GM18517 (cell line): ENCODE data around the gene COL27A1.

ENCODE experiments used
- ATAC-seq: cut with Tn5 transposase; IDR thresholded peaks from one replicate; pipeline ENCODE4 v1.9.1; 2021; ENCODE audit warnings: mild to moderate bottlenecking, moderate library complexity; ENCODE audit not compliant: unreplicated experiment

Gene COL27A1

DNA sequence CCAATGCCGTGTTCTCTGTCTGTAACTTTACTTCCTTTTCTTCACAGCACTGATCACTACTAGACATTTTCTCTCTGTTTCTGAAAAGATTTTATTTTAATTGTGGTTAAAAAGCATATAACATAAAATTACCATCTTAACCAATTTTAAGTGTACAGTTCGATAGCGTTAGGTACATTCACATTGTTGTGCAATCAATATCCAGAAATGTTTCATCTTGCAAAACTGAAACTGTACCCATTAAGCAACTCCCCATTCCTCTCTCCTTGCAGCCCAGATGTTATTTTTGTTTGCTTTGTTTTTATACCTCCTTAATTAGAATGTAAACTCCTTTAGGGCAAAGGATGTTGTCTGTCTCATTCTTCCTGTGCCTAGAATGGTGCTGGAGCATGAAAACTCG lies 47.5 kb downstream of the COL27A1 start:
- no peak for ATAC-seq

DNA sequence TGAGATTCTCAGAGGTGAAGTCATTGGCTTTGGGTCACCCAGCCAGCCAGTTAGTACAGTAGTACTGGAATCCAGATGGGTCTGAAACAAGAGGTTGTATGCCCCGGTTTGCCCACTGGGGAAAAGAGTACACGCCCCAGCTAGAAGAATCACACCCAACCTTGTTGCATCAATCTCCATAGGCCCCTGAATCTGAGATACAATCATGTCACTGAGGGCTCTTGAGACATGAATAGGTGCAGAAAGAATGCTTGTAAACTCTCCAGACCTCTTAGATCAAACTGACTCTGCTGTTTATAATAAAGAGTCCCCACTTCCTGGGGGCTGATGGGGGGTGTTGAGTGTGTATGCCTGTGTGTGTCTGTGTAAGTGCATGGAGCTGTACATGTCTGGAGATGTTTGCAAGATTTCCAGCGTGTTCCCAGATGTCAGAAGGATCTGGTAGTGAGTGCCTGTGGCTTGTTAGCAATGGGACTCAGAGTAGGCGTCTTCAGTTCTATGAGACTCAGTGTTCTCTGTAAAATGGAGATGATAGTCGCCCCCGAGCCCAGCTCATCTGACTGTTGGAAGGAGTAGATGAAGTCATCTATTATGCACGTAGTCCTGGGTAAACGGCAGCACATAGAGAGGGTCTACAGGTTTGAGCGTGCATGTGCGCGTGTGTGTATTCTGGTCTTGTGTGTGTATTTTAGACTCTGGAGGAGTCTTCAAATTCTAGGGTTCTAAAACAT lies 48.2 kb downstream of the COL27A1 start:
- ATAC-seq, result no peak

DNA sequence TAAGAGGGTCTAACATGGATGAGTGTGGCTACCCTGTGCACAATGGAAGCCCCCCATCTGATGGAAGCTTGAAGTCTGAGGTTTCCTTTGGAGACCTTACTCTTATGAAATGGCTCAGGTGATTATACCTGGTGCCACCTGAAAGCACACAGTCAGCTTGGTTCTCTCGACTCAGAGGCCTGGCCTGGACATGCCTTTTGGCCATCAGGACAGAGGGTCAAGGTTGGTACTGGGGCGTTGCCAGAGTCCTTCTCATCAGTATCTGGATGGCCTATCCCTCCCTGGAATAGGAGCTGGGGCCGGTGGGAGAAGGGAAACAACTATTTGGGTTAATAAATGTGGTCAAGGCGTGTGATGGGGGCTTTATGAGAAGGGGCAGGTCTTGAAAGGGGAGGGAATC lies 48.9 kb downstream of the COL27A1 start:
- ATAC-seq, result no peak

DNA sequence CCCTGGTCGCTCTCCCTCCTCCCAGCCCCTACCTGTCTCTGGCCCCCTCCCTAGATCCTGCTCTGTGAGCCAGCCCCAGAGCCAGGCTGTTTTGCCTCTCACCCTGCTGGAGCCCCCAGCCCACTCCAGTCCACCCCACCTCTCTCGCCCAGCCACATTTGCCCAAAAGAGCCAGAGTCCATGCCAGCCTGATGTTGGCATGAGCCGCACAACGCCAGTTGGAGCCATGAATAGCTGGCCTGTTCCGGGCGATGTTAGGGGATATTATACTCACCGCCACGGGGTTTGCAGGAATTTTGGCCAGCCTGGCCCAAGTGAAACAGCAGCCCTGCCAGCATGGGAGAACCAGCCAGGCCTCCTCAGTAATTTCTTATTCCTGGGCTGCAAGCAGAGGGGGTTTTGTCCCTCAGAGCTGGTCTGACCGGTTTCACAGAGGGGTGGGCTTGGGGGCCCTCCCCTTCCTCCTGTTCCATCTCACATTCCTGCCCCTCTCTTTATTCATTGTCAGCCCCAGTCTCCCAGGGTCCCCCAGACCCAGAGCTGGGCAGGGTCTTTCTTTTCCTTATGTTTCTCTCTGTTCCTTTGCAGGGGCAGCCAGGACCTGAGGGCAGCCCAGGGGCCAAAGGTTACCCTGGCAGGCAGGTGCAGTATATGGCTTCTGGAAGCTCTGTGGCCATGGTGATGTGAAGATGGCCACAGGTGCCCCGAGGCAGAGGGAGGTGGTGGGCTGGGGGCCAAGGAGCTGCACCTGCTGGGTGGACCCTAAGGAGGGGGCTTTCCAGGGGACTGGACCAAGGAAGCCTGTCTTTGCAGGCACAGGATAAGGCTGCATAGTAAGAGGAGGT lies 50.1 kb downstream of the COL27A1 start:
- ATAC-seq, result no peak

DNA sequence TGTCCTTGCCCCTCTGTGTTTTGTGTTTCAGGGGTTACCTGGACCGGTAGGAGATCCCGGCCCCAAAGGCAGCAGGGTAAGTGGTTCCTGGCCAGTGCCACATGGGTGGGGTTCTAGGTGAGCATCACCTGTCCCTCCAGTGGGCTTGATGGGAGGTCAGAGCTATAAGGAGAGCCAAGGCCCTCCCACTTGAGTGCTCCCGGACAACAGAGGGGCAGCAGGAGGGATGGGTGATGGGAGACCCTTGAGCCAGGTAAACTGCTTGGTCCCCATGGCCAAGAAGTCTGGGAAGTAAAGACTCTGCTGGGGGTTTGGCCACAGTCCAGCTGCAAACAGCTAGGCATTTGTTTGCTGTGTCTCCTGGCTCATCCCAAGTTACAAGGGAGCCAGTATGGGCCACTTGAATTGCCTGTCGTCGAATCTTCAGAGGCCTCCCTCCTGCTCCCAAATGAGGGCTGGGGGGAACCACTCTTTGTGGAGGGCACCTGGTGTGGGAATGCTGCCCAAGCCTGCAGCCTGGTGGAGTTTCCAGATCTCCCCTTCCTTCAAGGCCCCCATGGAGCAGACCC lies 51.0 kb downstream of the COL27A1 start:
- ATAC-seq, result no peak

DNA sequence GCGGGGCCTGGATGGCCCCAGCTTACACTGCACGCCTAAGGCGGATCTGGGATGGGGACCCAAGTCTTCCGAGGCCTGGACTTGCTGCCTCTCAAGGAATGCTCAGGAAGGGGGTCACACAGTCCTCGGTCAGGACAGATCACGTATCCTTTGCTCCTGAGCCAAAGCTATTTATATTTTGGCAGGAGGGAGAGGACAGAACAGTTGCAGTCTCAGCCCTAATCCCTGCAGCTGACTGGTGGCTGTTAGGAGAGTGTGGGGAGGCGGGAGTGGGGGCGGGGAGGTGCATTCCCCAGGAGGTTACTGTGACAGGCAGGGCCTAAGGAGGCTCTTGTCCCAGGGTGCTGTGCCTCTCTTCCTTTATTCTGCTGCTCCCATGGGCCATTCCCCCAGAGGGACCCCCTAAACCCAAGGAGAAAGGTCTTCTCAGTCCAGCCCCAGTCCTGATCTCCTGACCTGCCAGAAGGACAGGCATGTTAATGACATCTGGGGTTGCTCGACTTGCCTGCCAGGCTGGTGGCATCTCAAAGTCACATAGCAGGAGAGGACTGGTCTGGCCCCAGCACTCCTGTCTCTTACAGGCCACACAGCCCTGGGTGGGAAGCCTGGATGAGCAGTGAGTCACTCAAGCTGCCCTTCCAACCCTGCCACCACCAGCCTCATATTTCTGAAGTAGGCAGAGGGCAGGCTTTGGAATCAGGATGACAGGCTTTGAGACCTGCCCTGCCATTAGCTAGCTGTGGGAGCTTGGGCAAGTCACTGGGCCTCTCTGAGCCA lies 51.9 kb downstream of the COL27A1 start:
- ATAC-seq, result no peak

DNA sequence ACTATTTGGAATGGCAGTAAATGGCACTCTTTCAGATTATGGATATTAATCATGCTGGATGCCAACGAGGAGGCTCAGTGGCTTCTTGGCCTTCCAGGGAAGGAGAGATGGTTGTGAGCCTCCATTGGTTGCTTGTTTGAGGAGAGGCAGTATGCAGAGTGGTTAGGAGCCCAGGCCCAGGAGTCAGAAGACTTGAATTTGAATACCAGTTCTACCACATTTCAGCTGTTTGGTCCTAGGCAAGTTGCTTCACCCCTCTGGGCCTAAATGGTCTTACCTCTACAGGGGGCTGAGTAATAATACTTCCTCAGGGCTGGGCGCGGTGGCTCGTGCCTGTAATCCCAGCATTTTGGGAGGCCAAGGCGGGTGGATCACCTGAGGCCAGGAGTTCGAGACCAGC lies 52.5 kb downstream of the COL27A1 start:
- ATAC-seq, result no peak

DNA sequence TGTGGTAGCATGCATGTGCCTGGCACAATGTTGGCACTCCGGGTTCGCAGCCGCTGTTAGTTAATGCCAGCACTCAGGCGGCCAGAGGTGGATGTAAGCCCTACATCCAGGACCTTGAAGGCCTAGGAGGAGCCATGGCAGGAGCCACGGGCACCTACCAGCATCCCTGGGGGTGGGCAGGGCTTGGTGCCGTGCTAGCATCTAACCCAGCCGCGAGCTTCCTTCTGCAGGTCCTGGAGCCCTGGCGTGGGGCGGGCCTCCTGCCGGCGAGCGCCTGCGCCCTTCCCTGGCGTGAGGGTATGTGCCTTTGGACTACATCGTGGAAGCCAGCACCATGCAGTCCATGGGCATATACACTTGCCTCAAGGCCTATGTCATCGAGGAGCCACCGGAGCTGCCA lies 53.8 kb downstream of the COL27A1 start:
- ATAC-seq, result no peak

DNA sequence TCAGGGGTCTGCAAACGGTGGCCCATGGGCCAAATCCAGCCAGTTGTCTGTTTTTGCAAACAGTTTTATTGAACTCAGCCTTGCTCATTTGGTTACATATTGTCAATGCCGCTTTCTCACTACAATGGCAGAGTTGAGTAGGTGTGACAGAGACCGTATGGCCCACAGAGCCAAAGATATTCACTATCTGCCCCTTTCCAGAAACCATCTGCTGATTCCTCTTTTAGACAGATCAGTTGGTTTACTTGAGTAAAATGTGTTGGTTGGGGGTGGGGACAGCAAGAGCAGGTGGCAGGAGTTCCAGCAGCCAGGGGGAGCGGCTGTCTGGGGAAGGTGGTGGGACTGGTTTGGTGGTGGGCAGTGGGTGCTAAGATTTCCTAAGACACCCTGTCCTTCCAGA lies 54.8 kb downstream of the COL27A1 start:
- ATAC-seq, result no peak

DNA sequence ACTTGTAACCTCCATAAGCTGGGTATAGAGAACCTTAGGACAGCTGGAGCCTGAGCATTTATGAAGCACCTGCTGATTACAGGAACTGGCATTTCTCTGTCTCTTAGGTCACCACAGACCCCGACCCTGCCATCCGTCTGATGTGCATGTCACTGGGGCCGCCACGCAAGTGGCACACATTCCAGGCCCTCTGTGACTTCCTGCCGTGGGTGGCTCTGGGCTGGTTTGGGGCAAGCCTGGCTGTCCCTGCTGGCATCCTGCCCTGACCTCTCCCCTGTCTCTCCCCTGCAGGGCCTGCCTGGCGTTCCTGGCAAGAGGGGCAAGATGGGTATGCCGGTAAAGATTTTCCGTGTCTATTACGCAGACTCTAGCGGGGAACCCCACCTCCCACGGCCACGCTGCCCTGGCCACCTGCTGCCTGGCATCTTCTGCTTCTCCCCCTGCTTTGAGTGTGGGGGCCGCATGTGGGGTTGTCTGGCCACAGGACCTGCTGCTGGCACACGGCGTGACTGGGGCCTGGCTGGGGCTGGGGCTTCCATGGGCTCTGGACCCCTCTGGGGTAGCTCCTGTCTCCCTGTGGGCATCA lies 55.4 kb downstream of the COL27A1 start:
- ATAC-seq, result no peak

DNA sequence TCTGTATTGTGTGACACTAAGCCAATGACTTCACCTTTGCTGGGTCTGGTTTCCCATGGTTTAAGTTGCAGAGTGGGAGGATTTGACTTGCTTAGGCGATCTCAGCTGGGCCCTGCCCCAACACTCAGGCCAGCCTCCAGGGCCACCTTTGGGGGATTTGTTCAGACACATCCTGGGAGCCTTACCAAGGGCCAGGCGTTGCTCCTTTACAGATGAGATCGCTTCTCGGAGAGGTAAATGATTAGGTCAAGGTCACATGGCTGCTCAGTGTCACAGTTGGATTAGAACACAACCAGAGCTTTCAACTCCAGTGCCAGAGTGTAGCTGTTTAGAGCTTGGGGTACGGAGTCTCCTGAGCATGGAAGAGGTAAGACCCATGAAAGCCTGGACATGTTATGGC lies 57.5 kb downstream of the COL27A1 start:
- ATAC-seq, result no peak

DNA sequence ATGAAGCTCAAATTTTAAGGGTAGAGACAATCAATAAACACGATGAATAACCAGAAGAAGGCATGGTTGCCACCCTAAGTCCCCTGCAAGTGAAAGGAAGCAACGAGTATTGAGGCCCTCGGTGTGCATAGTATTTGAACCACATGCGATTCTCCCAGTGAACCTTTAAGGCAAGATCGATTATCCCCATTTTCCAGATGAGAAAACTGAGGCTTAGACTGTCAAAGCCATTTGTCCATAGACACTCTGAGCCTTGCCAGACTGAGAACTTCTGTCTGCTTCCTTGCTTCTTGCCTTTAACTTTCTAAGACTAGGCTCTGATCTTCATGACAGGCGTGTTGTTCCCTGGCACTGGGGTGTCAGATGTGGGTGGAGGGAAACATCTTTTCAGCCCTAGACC lies 58.2 kb downstream of the COL27A1 start:
- ATAC-seq, result no peak

DNA sequence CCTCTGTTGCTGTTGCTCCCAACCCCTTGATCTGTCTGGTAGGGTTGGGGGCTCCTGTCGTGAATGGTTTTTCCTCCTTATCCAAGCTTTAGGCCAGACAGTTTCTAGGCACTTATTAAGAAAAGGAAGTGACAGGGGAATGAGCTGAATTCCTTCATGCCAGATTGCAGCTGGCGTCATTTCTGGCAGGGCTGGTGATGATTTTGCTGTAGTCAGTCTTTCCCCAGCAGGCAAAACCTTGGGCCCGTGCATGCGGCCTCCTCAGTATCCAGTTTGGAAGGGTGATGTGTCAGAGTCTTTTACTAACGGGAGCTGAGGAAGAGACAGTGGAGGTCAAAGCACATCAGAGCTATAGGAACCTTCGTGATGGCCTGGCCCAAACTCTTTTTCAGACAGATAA lies 58.8 kb downstream of the COL27A1 start:
- ATAC-seq, result no peak

DNA sequence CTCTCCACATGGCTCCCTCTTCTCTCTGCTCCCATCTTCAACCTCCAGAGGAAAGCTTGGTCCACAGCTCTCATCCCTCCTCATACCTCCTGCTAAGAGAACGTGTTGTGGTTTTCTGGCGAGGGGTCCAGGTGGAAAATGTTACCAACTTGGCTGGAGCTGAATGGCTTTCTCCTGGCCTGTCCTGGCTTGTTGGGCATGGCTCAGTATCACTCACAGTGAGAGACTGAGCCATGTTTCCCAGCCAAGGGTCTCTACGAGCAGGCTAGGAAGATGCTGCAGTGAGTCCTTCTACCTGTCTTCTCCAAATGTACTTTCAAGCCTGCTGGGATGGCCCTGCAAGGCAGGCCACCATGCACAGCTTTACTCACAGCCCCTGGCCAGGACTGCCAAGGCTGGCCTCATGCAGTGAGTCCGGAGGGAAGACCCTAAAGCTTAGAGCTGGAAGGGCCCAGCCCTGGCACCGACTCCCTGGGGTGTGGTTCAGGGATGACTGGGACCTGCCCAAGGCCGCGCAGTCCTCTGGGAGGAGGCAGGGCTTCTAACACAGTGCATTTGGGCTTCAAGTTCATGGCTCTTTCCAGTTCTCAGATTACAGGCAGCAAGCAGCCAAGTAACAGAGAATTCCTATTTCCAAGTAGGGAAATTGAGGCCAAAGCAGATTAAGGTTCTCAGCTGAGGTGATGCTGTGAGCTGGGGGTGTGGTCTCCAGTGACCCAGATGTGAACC lies 59.5 kb downstream of the COL27A1 start:
- no peak for ATAC-seq

DNA sequence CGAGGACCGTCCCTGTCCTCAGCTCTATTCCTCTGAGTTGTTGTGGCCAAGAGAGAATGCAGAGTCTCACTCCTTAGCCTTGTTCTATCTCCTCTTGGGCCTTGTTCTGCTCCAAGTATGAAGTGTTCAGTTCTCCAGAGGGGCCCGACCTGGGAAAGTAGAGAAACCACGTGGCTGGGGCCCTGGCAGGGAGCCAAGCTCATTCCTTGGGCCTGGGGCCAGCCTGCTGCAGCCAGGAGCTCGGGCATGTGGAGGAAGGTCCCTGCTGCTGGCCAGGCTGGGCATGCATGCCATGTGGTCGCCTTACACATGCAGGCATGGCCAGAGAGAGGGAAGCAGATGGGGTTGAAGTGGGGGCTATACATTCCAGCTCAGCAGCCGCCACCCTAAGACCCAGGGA lies 60.7 kb downstream of the COL27A1 start:
- ATAC-seq, result no peak

DNA sequence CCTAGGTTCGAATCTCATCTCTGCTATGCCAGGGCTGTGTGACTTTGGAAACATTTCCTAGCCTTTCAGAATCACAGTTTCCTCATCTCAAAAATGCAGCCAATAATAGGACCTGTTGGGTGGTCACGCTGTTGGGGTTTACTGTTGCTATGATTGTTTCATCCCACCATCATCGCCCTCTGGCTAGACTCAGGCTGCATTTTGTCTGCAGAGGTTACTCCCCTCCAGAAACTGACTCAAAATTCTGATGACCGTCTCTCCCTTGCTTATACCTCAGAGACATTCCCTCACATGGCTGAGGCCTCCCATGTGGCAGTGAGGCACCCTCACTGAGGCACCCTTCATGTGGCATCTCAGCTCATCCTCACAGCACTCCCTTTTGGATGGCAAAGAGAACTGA lies 61.6 kb downstream of the COL27A1 start:
- no peak for ATAC-seq

DNA sequence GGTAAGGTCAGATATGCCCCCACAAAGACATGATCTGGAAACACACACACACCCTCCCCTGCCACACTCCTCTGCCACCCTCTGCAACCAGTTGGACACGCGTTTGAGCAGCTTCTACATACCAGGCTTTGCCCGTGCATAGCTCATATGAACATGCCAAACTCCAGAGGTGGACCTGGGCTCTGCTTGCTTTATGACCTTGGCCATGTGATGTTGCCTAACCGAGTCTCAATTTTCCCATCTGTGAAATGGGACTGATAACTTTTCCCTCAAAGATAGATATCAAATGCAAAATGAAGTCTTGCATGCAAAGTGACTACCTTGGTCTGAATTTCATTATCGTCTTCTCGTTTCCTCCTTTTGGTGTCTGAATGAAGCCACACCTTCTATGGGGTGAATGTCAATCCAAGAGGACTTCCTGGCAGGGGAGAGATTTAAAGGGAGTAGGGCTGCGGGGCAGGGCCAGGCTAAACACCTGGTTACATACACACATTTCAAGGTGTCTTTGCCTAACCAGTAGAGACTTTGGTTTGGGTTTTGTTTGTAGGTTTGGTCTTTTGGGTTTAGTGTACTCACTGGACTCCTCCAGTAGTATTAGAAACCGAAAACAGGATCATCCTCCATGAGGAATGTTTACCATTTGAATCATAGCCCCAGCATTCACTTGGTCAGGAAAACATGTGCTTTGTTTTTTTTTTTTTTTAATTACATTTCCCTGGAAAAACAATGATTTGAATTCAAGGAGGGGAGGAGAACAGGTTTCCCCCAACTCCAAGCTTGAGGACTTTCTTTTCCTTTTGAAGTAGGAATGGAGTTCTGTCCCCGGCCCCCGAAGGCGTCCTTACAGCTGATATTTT lies 63.2 kb downstream of the COL27A1 start:
- no peak for ATAC-seq

DNA sequence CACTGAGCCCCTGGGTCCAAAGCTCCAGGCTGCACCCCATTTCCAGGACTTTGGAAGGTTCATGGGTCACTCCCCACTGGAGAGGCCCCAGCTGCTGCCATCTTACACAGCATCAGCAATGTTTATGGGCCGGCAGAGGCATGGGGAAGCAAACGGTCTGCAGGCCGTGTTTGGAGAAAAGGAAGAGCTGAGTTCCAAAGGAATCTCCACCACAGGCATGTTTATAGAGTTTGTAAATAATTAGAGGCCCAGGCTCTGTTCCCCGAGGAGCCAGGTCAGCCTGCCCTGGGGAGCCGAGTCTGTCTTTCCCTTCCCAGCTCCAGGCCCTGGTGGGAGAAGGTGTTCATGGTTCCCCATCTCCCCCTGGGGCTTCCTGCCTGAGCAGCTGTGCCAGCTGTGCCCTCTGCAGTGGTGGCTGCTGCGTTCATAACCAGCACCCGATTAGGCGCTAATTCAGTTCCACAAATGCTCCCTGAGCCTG lies 64.8 kb downstream of the COL27A1 start:
- ATAC-seq, result no peak
